H1 (cell line): ENCODE results near the gene MMD. TPM values are rescaled to one million over a fixed set of nuclear protein-coding genes. Genes with fewer than 3 reads are reported as not detected.

Source experiments
- CTCF ChIA-PET: fragments of 300-600 bp; sonication (Branson Sonifier 250); formaldehyde crosslinking; loops from one replicate; lab custom pipeline; 2021; ENCODE audit not compliant: partially characterized antibody; lab: Charles Lee
- POLR2A ChIA-PET: fragments of 300-600 bp; sonication (Branson Sonifier 250); formaldehyde crosslinking; loops from one replicate; lab custom pipeline; 2021; ENCODE audit warnings: inconsistent platforms; ENCODE audit not compliant: partially characterized antibody; lab: Charles Lee
- DNase-seq, 2 experiments: peaks; one replicate each; pipeline versions ENCODE4 v3.0.0 to v3.0.0-alpha.2; 2010 to 2022; ENCODE audit warnings: low spot score in 2 of 2, low read depth in 1 of 2, mixed read lengths in 1 of 2
- FAIRE-seq: peaks from 2 replicates; lab custom pipeline; 2011; peaks lifted over from hg19 to GRCh38; lab: Jason Lieb, UNC
- H2AFZ ChIP-seq: 2 replicates; pipeline ENCODE4 v1.8.1; 2012; ENCODE audit warnings: low read length, inconsistent platforms
- H2AK5ac ChIP-seq: 2 replicates; pipeline ENCODE4 v1.6.1; 2013; ENCODE audit warnings: low read depth, low read length
- H2BK120ac ChIP-seq: replicated peaks from 2 replicates; pipeline ENCODE3; 2013; ENCODE audit warnings: low read depth, low read length, inconsistent platforms
- H2BK12ac ChIP-seq: 2 replicates; pipeline ENCODE4 v1.6.1; 2013; ENCODE audit warnings: low read depth, low read length
- H2BK15ac ChIP-seq: 2 replicates; pipeline ENCODE4 v1.6.1; 2013; ENCODE audit warnings: low read length
- H2BK20ac ChIP-seq: 2 replicates; pipeline ENCODE4 v1.6.1; 2013; ENCODE audit warnings: low read length
- H2BK5ac ChIP-seq: 2 replicates; pipeline ENCODE4 v1.6.1; 2013; ENCODE audit warnings: low read depth, low read length
- H3K14ac ChIP-seq: 2 replicates; pipeline ENCODE4 v1.6.1; 2013; ENCODE audit warnings: inconsistent platforms; ENCODE audit not compliant: insufficient read length
- H3K18ac ChIP-seq: 2 replicates; pipeline ENCODE4 v1.6.1; 2013; ENCODE audit warnings: low read length; ENCODE audit errors: extremely low read depth
- H3K23ac ChIP-seq: 2 replicates; pipeline ENCODE4 v1.6.1; 2013; ENCODE audit warnings: inconsistent platforms; ENCODE audit not compliant: insufficient read length
- H3K23me2 ChIP-seq: 2 replicates; pipeline ENCODE4 v1.6.1; 2013; ENCODE audit warnings: low read depth, low read length
- H3K27ac ChIP-seq: 2 replicates; pipeline ENCODE4 v1.6.1; 2011; ENCODE audit warnings: low read depth, low read length, inconsistent platforms
- H3K27me3 ChIP-seq, 4 experiments: replicated peaks in 1 of 4; 1 replicate in 1 of 4; 2 replicates in 3 of 4; pipeline versions ENCODE4 v1.6.1 to v1.8.1; 2011 to 2013; ENCODE audit warnings: low read length in 3 of 4, mild to moderate bottlenecking in 3 of 4, inconsistent platforms in 2 of 4, mixed read lengths in 2 of 4, moderate library complexity in 1 of 4; ENCODE audit not compliant: control insufficient read depth in 3 of 4, insufficient read depth in 3 of 4; ENCODE audit errors: extremely low read depth in 1 of 4
- H3K36me3 ChIP-seq, 4 experiments: 2 replicates each; pipeline versions ENCODE4 v1.6.1 to v1.8.1; 2011 to 2013; ENCODE audit warnings: mild to moderate bottlenecking in 4 of 4, low read length in 3 of 4, moderate library complexity in 2 of 4, control low read depth in 1 of 4, inconsistent platforms in 1 of 4; ENCODE audit not compliant: insufficient read depth in 4 of 4, control insufficient read depth in 2 of 4
- H3K4ac ChIP-seq: replicated peaks from 2 replicates; pipeline ENCODE3; 2013; ENCODE audit warnings: low read length, low read depth, mixed read lengths, inconsistent platforms; ENCODE audit not compliant: insufficient read length
- H3K4me1 ChIP-seq, 4 experiments: replicated peaks in 1 of 4; 1 replicate in 1 of 4; 2 replicates in 3 of 4; pipeline versions ENCODE4 v1.6.1 to v1.8.1; 2011 to 2013; ENCODE audit warnings: low read length in 3 of 4, inconsistent platforms in 2 of 4, mixed read lengths in 1 of 4; ENCODE audit not compliant: insufficient read depth in 4 of 4, control insufficient read depth in 3 of 4
- H3K4me2 ChIP-seq, 2 experiments: 2 replicates each; pipeline versions ENCODE4 v1.6.1 to v1.8.1; 2011 to 2013; ENCODE audit warnings: low read depth in 2 of 2, low read length in 2 of 2, control low read depth in 1 of 2, inconsistent platforms in 1 of 2, mild to moderate bottlenecking in 1 of 2; ENCODE audit not compliant: insufficient read depth in 1 of 2
- H3K4me3 ChIP-seq, 4 experiments: fragments of 200-600, 300-600 bp in 1 of 4; sonication (generic), shearing (Covaris generic), sonication (Bioruptor Twin) in 1 of 4; 2 replicates each; pipeline versions ENCODE4 v1.5.1 to v1.8.1; 2011 to 2016; ENCODE audit warnings: low read length in 4 of 4, low read depth in 3 of 4, control low read depth in 2 of 4, inconsistent platforms in 2 of 4, mild to moderate bottlenecking in 2 of 4, mixed read lengths in 1 of 4, moderate library complexity in 1 of 4; ENCODE audit not compliant: insufficient read depth in 2 of 4; ENCODE audit errors: extremely low read depth in 1 of 4
- H3K56ac ChIP-seq: replicated peaks from 2 replicates; pipeline ENCODE3; 2013; ENCODE audit warnings: low read depth, mild to moderate bottlenecking, mixed read lengths, low read length, inconsistent platforms; ENCODE audit not compliant: insufficient read length
- H3K79me1 ChIP-seq: 2 replicates; pipeline ENCODE4 v1.6.1; 2013; ENCODE audit warnings: low read depth, low read length, control low read depth
- H3K79me2 ChIP-seq, 2 experiments: 2 replicates each; pipeline versions ENCODE4 v1.6.1 to v1.8.1; 2012 to 2013; ENCODE audit warnings: low read length in 2 of 2, mild to moderate bottlenecking in 2 of 2, inconsistent platforms in 1 of 2; ENCODE audit not compliant: insufficient read depth in 2 of 2, control insufficient read depth in 1 of 2
- H3K9ac ChIP-seq, 4 experiments: replicated peaks in 1 of 4; 1 replicate in 1 of 4; 2 replicates in 3 of 4; pipeline versions ENCODE4 v1.6.1 to v1.8.1; 2011 to 2013; ENCODE audit warnings: low read depth in 3 of 4, low read length in 3 of 4, control low read depth in 2 of 4, mild to moderate bottlenecking in 2 of 4, moderate library complexity in 2 of 4, inconsistent platforms in 1 of 4; ENCODE audit errors: extremely low read depth in 1 of 4
- H3K9me3 ChIP-seq, 2 experiments: 2 replicates each; pipeline versions ENCODE4 v1.6.1 to v1.8.1; 2012 to 2013; ENCODE audit warnings: mild to moderate bottlenecking in 2 of 2, moderate library complexity in 2 of 2, control low read depth in 1 of 2, inconsistent platforms in 1 of 2, low read depth in 1 of 2, low read length in 1 of 2, mixed read lengths in 1 of 2; ENCODE audit not compliant: insufficient read depth in 2 of 2
- H4K20me1 ChIP-seq, 2 experiments: replicated peaks in 1 of 2; 2 replicates each; pipeline versions ENCODE3 to v1.8.1; 2011 to 2013; ENCODE audit warnings: inconsistent platforms in 2 of 2, low read length in 2 of 2, mild to moderate bottlenecking in 1 of 2; ENCODE audit not compliant: insufficient read depth in 2 of 2, control insufficient read depth in 1 of 2
- H4K5ac ChIP-seq: 2 replicates; pipeline ENCODE4 v1.6.1; 2013; ENCODE audit warnings: low read length, low read depth, mixed read lengths, inconsistent platforms; ENCODE audit not compliant: insufficient read length
- H4K8ac ChIP-seq: 2 replicates; pipeline ENCODE4 v1.8.0; 2013; ENCODE audit warnings: mild to moderate bottlenecking, moderate library complexity, low read length, inconsistent platforms; ENCODE audit not compliant: insufficient read depth; ENCODE audit errors: extremely low read depth
- H4K91ac ChIP-seq: replicated peaks from 2 replicates; pipeline ENCODE3; 2013; ENCODE audit warnings: low read length, mixed read lengths, inconsistent platforms; ENCODE audit not compliant: insufficient read length
- BACH1 ChIP-seq: IDR thresholded peaks from 2 replicates; pipeline ENCODE4 v1.6.1; 2012; ENCODE audit warnings: low read length, improper control_type of control experiment
- BRCA1 ChIP-seq: IDR thresholded peaks from 2 replicates; pipeline ENCODE4 v1.6.1; 2012; ENCODE audit warnings: low read depth, low read length, improper control_type of control experiment
- CBX5 ChIP-seq: fragments of 300-800, 300-1000 bp; sonication (generic); IDR thresholded peaks from 2 replicates; pipeline ENCODE4 v1.7.1; 2016; ENCODE audit warnings: antibody characterized with exemption, low read length, low read depth
- CTBP2 ChIP-seq: IDR thresholded peaks from 2 replicates; pipeline ENCODE4 v1.7.0; 2011; ENCODE audit warnings: borderline replicate concordance, mild to moderate bottlenecking, moderate library complexity, mixed read lengths, low read length; ENCODE audit not compliant: insufficient read depth, insufficient read length
- EGR1 ChIP-seq: IDR thresholded peaks from 2 replicates; pipeline ENCODE4 v1.6.1; 2011; ENCODE audit warnings: low read depth, low read length, borderline replicate concordance
- EP300 ChIP-seq, 2 experiments: IDR thresholded peaks; 1 replicate in 1 of 2; 2 replicates in 1 of 2; pipeline ENCODE4 v1.6.1; 2011 to 2012; ENCODE audit warnings: low read depth in 2 of 2, low read length in 2 of 2, mild to moderate bottlenecking in 2 of 2, borderline replicate concordance in 1 of 2, inconsistent platforms in 1 of 2, moderate library complexity in 1 of 2
- HDAC2 ChIP-seq, 2 experiments: fragments of 300-600 bp in 1 of 2; sonication (generic) in 1 of 2; IDR thresholded peaks; 2 replicates each; pipeline ENCODE4 v1.6.1; 2011 to 2012; ENCODE audit warnings: low read depth in 2 of 2, low read length in 2 of 2, mild to moderate bottlenecking in 2 of 2, moderate library complexity in 2 of 2, borderline replicate concordance in 1 of 2, inconsistent platforms in 1 of 2
- MAFK ChIP-seq: IDR thresholded peaks from 2 replicates; pipeline ENCODE4 v1.6.1; 2012; ENCODE audit warnings: low read depth, mild to moderate bottlenecking, improper control_type of control experiment, low read length
- PHF8 ChIP-seq: fragments of 200-600 bp; sonication (generic); conservative IDR thresholded peaks from 2 replicates; pipeline ENCODE4 v1.7.1; 2012; ENCODE audit warnings: low read depth, mild to moderate bottlenecking, inconsistent platforms, low read length, moderate library complexity
- POLR2AphosphoS5 ChIP-seq: IDR thresholded peaks from 2 replicates; pipeline ENCODE4 v1.6.1; 2011; ENCODE audit warnings: low read depth, low read length
- SP2 ChIP-seq: IDR thresholded peaks from 2 replicates; pipeline ENCODE4 v1.6.1; 2012; ENCODE audit warnings: mild to moderate bottlenecking, low read length, inconsistent platforms
- SUZ12 ChIP-seq: fragments of 200-600 bp; sonication (generic); IDR thresholded peaks from 2 replicates; pipeline ENCODE4 v1.6.1; 2012; ENCODE audit warnings: mild to moderate bottlenecking, inconsistent platforms, low read length, moderate library complexity, mixed read lengths
- TAF7 ChIP-seq: optimal IDR thresholded peaks from 2 replicates; pipeline ENCODE3; 2011; ENCODE audit warnings: low read depth, mild to moderate bottlenecking, inconsistent platforms, low read length, moderate library complexity, borderline replicate concordance
- TCF12 ChIP-seq: IDR thresholded peaks from 2 replicates; pipeline ENCODE4 v1.6.1; 2011; ENCODE audit warnings: low read depth, mild to moderate bottlenecking, low read length
- YY1 ChIP-seq: IDR thresholded peaks from 2 replicates; pipeline ENCODE4 v1.6.1; 2011; ENCODE audit warnings: low read depth, mild to moderate bottlenecking, low read length
- WGBS, 2 experiments: shearing (Covaris generic) in 1 of 2; methylation state at CpG; one replicate each; pipeline versions ENCODE4 v1.1.6 to v1.1.7; 2013 to 2015; ENCODE audit warnings: low lambda C conversion rate in 2 of 2, mixed read lengths in 2 of 2, inconsistent platforms in 1 of 2, low coverage in 1 of 2, missing lambda C conversion rate in 1 of 2; ENCODE audit not compliant: insufficient replicate concordance in 2 of 2, insufficient coverage in 1 of 2, insufficient read length in 1 of 2; ENCODE audit errors: extremely low coverage in 1 of 2, missing lambda C conversion rate in 1 of 2; 5-methylcytosine and 5-hydroxymethylcytosine counted together
- polyA plus RNA-seq, 7 experiments: library from polyadenylated mRNA; depleted of rRNA in 3 of 7; stranded (reverse) in 5 of 7; unstranded in 2 of 7; fragments of >200 nt in 5 of 7; fragments of 200-250 nt in 2 of 7; gene quantifications; 1 replicate in 5 of 7; 2 replicates in 1 of 7; 4 replicates in 1 of 7; pipeline versions ENCODE4 v1.2.1 to v1.2.3, GENCODE V29; 2011 to 2013; ENCODE audit warnings: missing spikeins in 2 of 7, mixed read lengths in 2 of 7
- total RNA-seq: library from RNA; stranded (reverse); fragmentation: NEBNext Ultra II Directional; extraction: Animal tissue kit (Norgen Biotek cat#: 25700); gene quantifications from 2 replicates; pipeline ENCODE4 v1.2.1, GENCODE V29; 2021

MMD gene
- total and polyA plus RNA-seq, 2 of the 8 experiments (the other 6 are each of a cell fraction or from before 2014, with no cell fraction given): 28.2 to 37.8 TPM

GRCh38 chr17:55458978-55459377, 37.3 kb upstream of the MMD start:
- Histone ChIP-seq H2BK20ac (no peak overlapping the region), H3K4me3 (no peak overlapping the region), H4K91ac (no peak overlapping the region), H4K5ac (no peak overlapping the region), H3K36me3 (no peaks in the 10 kb centered on the region), H4K8ac (no peak overlapping the region), H3K79me2 (no peaks in the 10 kb centered on the region), H3K18ac (no peak overlapping the region), H3K14ac (no peak overlapping the region), H3K4me2 (no peak overlapping the region), H3K27me3 (no peaks in the 10 kb centered on the region), H3K27ac (no peak overlapping the region), H2BK5ac (no peak overlapping the region), H2BK15ac (no peak overlapping the region), H2BK120ac (no peak overlapping the region), H3K9ac (no peak overlapping the region), H4K20me1 (no peaks in the 10 kb centered on the region), H3K4ac (no peak overlapping the region), H2AK5ac (no peak overlapping the region), H2AFZ (no peak overlapping the region), H3K56ac (no peak overlapping the region), H2BK12ac (no peak overlapping the region), H3K23ac (no peak overlapping the region), H3K9me3 (no peaks in the 10 kb centered on the region), H3K4me1 (peaks cover 0 to 9% (median 1%) of the 10 kb centered on the region in 4 experiments; a peak in 2 of 7 replicates), H3K23me2 (no peaks in the 10 kb centered on the region), H3K79me1 (no peaks in the 10 kb centered on the region)
- ChIA-PET POLR2A (no interaction called here), CTCF (interaction anchor here (1.6 kb wide), 1 partner anchor 55 kb away, joined by 5 read pairs; no protein-coding TSS in a partner anchor)
- DNase-seq (no peak), FAIRE-seq (no peak)
- 86% methylated on average over 7 of the region's 7 CpGs; no CpG with 5 or more reads in 1 of the 2 experiments for WGBS, 2 experiments
- no peak for TF ChIP-seq MAFK
- TF ChIP-seq EGR1: no peak
- no peak for TF ChIP-seq SP2
- no peak for TF ChIP-seq PHF8
- TF ChIP-seq HDAC2 (IDR thresholded peaks at IDR 0.05; ENCODE audit: borderline replicate concordance in 1 of 2, low read depth in 2 of 2, low read length in 2 of 2): no peak
- TF ChIP-seq CBX5: no peak
- no peak for TF ChIP-seq CTBP2
- TF ChIP-seq TCF12: no peak
- TF ChIP-seq SUZ12: no peak
- no peak for TF ChIP-seq BACH1
- TF ChIP-seq POLR2AphosphoS5: no peak
- TF ChIP-seq EP300 (IDR thresholded peaks at IDR 0.05; ENCODE audit: borderline replicate concordance in 1 of 2, low read depth in 2 of 2, low read length in 2 of 2): no peak
- TF ChIP-seq YY1: no peak
- no peak for TF ChIP-seq BRCA1
- no peak for TF ChIP-seq TAF7
